Measurements from ENCODE around the gene SYVN1. TPM values are rescaled to one million over a fixed set of nuclear protein-coding genes. Genes with fewer than 3 reads are reported as not detected.

Gene SYVN1
- polyA plus RNA-seq, 3 donors, result 3.5 to 81.6 (median 6.4) TPM

GRCh38 chr11:65135633-65136145 lies 1.4 kb upstream of the SYVN1 start:
- 76% methylated on average over 8 of the region's 11 CpGs for WGBS (ENCODE audit: insufficient coverage)
- peak overlapping the region; percentile 99 to 100 for H3K27ac ChIP-seq (ENCODE audit: low read depth in 1 of 2, low read length in 2 of 2)
- peak overlapping the region; percentile 92 to 99 for H3K4me3 Mint-ChIP-seq
- peaks cover 17 to 21% of the 10 kb centered on the region in 2 donors for H3K36me3 ChIP-seq (replicated peaks in 1 of 2; ENCODE audit: control insufficient read depth in 1 of 2, insufficient read depth in 2 of 2, low read length in 2 of 2)
- no peaks in the 10 kb centered on the region for H3K9me3 ChIP-seq (replicated peaks in 1 of 2; ENCODE audit: control insufficient read depth in 1 of 2, insufficient read depth in 1 of 2, low read length in 2 of 2)
- H3K79me2 ChIP-seq (ENCODE audit: insufficient read depth, low read length), result peaks cover 38% of the 10 kb centered on the region
- H3K9me3 Mint-ChIP-seq, result no peaks in the 10 kb centered on the region
- peaks cover 22% of the 10 kb centered on the region for H4K20me1 ChIP-seq (ENCODE audit: insufficient read depth, low read length)
- H3K4me2 ChIP-seq (replicated peaks; ENCODE audit: extremely low read depth, low read length, poor library complexity, severe bottlenecking), result peak overlapping the region; percentile 95
- H3K27me3 Mint-ChIP-seq (ENCODE audit: low read depth in 3 of 3), result peaks cover 0 to 4% (median 2%) of the 10 kb centered on the region in 3 donors
- H3K4me1 Mint-ChIP-seq, result peaks cover 29% of the 10 kb centered on the region
- peaks cover 30 to 31% of the 10 kb centered on the region in 2 donors for H3K4me1 ChIP-seq (ENCODE audit: control insufficient read depth in 1 of 2, insufficient read depth in 2 of 2, low read length in 2 of 2)
- intact Hi-C loops (cut with micrococcal nuclease), result loop anchor here in 1 of 2 donors (2.0 kb wide), 2 partner anchors 15 to 19 kb away; partner anchors contain the start of gene ZNHIT2
- H3K36me3 Mint-ChIP-seq, result peaks cover 16 to 33% of the 10 kb centered on the region in 2 donors
- H3K4me3 ChIP-seq (replicated peaks in 1 of 3; ENCODE audit: low read depth in 2 of 3, low read length in 3 of 3), result peak overlapping the region; percentile 51 to 98 (median 92)
- peak overlapping the region; percentile 99 for H3K9ac ChIP-seq (ENCODE audit: insufficient read depth, low read length, poor library complexity, severe bottlenecking)
- H3K27me3 ChIP-seq (ENCODE audit: control insufficient read depth in 2 of 2, insufficient read depth in 2 of 2, low read length in 2 of 2), result no peaks in the 10 kb centered on the region
- DNase-seq, result no peak
- peak overlapping the region; percentile 99 to 100 (median 99) for H3K27ac Mint-ChIP-seq
- H2AFZ ChIP-seq (ENCODE audit: insufficient read depth, low read depth, low read length, poor library complexity, severe bottlenecking), result peak overlapping the region; percentile 84
- no peak for TF ChIP-seq CTCF (IDR thresholded peaks at IDR 0.05)

- peak overlapping the region; percentile 51 to 98 (median 92) for H3K4me3 ChIP-seq (replicated peaks in 1 of 3; ENCODE audit: low read depth in 2 of 3, low read length in 3 of 3)
- WGBS (ENCODE audit: insufficient coverage), result 4% methylated on average over 22 of the region's 24 CpGs
- Mint-ChIP-seq H3K27me3 (ENCODE audit: low read depth in 3 of 3) (peaks cover 0 to 2% (median 2%) of the 10 kb centered on the region in 3 donors), H3K9me3 (no peaks in the 10 kb centered on the region), H3K4me3 (peak overlapping the region; percentile 92 to 99), H3K4me1 (peaks cover 29% of the 10 kb centered on the region), H3K36me3 (peaks cover 21 to 39% of the 10 kb centered on the region in 2 donors), H3K27ac (peak overlapping the region; percentile 99 to 100 (median 99))
- H3K79me2 ChIP-seq (ENCODE audit: insufficient read depth, low read length), result peaks cover 38% of the 10 kb centered on the region
- intact Hi-C loops (cut with micrococcal nuclease), result loop anchor here in 1 of 2 donors (2.0 kb wide), 2 partner anchors 16 to 18 kb away; partner anchors contain the start of gene ZNHIT2
- H3K9ac ChIP-seq (ENCODE audit: insufficient read depth, low read length, poor library complexity, severe bottlenecking), result peak overlapping the region; percentile 99
- peaks cover 24% of the 10 kb centered on the region for H4K20me1 ChIP-seq (ENCODE audit: insufficient read depth, low read length)
- H3K4me2 ChIP-seq (replicated peaks; ENCODE audit: extremely low read depth, low read length, poor library complexity, severe bottlenecking), result peak overlapping the region; percentile 95
- H3K4me1 ChIP-seq (ENCODE audit: control insufficient read depth in 1 of 2, insufficient read depth in 2 of 2, low read length in 2 of 2), result peaks cover 30 to 31% of the 10 kb centered on the region in 2 donors
- TF ChIP-seq CTCF (IDR thresholded peaks at IDR 0.05), result no peak
- H3K36me3 ChIP-seq (replicated peaks in 1 of 2; ENCODE audit: control insufficient read depth in 1 of 2, insufficient read depth in 2 of 2, low read length in 2 of 2), result peaks cover 23 to 27% of the 10 kb centered on the region in 2 donors
- no peaks in the 10 kb centered on the region for H3K9me3 ChIP-seq (replicated peaks in 1 of 2; ENCODE audit: control insufficient read depth in 1 of 2, insufficient read depth in 1 of 2, low read length in 2 of 2)
- peak; percentile 90 to 93 (median 90) for DNase-seq
- peak overlapping the region; percentile 99 to 100 for H3K27ac ChIP-seq (ENCODE audit: low read depth in 1 of 2, low read length in 2 of 2)
- H2AFZ ChIP-seq (ENCODE audit: insufficient read depth, low read depth, low read length, poor library complexity, severe bottlenecking), result peak overlapping the region; percentile 84
- no peaks in the 10 kb centered on the region for H3K27me3 ChIP-seq (ENCODE audit: control insufficient read depth in 2 of 2, insufficient read depth in 2 of 2, low read length in 2 of 2)
Measured at GRCh38 chr11:65134952-65135632, 773 bp upstream of the SYVN1 start.
